CD4-positive, alpha-beta T cell treated with Interferon alpha-2 for 1 hour (primary cell): ENCODE measurements around the gene ASXL1.
"Not testable (repeated sequence)": the region's sequence is repeated elsewhere in the genome, so short reads cannot be mapped to it uniquely, and the experiment has no call there.

Experiments
- DNase-seq, 2 donors: peaks; one replicate each; pipeline ENCODE4 v3.0.0-alpha.2; 2020 to 2022

The ASXL1 gene

GRCh38 chr20:32455171-32455900 lies 97.2 kb downstream of the ASXL1 start:
- no peak for DNase-seq

DNA sequence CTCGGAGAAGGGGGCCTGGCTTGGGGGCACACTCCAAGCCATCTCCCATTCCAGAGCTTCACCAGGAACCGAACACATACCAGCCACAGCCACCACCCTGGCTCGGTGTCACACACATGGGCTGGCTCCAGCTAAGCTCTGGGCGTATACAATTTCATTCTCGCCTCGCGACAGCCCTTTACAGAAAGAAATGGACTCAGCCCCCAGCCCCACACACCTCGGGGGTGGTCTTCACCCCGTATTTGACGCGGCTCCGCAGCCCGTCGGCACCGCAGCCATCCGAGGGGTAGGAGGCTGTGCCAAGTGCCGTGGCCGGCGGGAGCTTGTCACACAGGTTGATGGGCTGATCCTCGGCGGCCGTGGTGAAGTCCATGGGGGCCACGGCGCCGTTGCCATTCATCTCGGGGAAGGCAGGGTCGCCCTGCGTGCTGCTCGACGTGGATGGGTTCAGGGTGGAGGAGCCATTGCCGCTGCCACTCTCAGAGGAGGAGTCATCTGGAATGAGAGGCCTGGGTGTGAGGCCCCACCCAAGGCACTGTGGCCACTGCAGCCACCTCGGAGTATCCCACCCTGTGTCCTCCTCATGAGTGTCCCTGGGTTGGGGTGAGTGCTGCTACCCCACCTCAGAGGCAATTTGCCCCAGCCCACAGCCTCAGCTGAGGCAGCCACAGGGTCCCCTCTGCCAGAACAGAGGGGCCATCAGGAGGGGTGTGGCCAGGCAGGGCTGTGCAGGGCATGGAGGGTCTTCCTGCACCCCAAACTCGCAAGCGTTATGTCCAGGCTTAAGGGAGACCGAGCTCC lies 98.0 kb downstream of the ASXL1 start:
- no peak for DNase-seq

- DNase-seq, result no peak
Measured at GRCh38 chr20:32456869-32457478, 98.8 kb downstream of the ASXL1 start.

DNA sequence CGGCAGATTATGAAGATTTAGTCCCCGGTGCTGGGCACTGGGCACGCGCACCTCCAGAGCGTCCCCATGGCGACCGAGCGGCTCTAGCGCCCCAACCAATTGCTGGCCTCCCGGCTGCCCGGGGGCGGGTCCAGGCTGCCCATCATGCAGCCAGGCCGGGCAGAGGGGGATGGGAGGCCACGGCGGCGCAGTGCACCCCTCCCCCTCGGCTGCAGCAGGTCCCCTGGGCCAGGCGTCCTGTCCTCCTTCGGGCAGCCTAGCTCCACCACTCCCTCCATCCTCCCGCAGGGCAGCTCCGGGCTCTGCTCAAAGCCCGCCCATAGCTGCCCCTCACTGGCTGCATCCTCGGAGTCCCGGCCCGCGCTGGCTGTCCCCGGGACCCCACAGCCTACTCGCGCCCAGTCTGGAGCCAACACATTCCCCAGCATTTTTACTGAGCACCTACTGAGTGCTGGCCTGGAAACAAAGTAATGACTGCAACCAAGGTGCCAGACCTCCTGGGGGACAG lies 99.4 kb downstream of the ASXL1 start:
- no peak for DNase-seq

DNA sequence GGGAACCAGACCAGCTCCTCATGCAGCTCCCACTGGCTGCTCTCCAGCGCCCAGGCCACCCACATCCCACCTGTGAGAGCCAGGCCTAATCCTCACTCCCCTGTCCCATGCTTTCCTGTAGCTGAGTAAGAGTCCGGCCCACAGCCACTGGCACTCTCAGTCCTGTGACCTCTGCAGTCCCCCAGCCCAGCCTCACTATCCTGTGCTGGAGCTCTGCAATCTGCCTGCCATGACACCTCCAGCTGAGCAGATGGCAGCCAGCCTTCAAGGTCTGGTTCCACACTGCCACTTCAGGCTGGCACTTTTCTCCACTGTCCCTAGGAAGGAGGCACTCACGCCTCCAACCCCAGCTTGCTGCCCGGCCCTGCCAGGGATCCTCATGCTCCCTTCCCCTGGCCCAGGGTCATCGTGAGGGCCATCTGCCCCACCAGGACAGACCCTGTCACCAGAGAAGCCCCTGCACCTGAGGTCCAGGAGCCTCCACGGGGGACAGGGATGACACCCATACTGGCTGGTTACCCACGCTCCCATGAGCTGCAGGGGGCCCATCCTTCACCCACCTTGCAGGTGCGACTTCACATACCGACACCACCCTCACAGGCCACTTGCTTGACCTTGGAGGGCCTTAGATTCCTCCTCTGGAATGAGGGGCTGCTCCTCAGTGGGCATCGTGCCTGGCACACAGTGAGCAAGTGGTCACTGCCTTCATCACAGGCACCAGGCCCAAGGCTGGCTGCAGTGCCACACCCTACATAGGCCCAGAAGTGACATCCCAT lies 100.1 kb downstream of the ASXL1 start:
- DNase-seq, result no peak

DNA sequence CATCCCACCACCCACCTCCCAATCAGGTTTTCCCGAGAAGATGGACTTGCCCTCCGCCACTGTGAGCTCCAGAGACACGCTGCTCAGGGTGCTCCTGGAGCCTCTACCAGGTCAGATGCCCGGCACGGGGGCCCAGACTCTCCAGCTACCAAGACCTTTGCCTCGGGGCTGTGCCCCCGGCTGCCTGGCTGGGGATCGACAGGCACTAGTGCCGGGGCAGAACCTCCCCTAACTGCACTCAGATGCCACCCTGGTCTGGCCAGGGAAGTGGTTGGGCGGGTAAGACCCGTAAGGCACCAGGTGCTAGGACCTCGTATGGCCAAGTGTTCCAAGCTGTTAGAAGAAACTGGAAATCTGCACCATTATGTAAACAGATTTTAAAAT lies 100.7 kb downstream of the ASXL1 start:
- no peak for DNase-seq

- no peak for DNase-seq
Measured at GRCh38 chr20:32460231-32460630, 102.1 kb downstream of the ASXL1 start.

DNA sequence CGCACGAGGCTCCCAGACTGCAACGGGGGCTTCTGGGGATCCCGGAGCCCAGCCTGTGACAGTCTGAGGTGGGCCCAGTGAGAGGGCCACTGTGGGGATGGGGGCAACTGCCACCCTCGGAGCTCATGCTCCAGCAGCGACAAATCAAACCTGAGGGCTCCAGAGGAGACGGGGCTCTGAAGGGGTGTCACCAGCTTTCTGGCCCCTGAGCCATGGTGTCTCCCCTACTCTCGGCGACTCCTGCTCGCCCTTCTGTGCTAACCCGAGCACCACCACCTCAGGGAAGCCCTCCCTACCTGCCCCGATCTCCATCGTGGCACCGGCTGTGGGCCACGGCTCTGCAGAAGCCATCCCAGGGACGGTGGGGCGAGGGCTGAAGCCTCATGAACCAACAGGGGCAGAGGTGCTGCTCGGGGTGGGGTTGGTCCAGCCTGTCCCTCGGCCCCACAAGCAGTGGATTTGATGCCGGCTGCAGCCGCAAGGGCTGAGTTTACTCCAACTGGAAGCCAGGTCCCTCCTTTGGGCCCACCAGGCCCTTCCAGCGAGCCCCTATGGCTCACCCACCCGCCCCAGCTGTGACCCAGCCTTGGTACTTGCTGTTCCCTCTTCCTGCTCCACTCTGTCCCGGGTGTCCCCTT lies 102.7 kb downstream of the ASXL1 start:
- DNase-seq, result no peak

GRCh38 chr20:32461836-32462600 lies 103.9 kb downstream of the ASXL1 start:
- DNase-seq, result no peak

DNA sequence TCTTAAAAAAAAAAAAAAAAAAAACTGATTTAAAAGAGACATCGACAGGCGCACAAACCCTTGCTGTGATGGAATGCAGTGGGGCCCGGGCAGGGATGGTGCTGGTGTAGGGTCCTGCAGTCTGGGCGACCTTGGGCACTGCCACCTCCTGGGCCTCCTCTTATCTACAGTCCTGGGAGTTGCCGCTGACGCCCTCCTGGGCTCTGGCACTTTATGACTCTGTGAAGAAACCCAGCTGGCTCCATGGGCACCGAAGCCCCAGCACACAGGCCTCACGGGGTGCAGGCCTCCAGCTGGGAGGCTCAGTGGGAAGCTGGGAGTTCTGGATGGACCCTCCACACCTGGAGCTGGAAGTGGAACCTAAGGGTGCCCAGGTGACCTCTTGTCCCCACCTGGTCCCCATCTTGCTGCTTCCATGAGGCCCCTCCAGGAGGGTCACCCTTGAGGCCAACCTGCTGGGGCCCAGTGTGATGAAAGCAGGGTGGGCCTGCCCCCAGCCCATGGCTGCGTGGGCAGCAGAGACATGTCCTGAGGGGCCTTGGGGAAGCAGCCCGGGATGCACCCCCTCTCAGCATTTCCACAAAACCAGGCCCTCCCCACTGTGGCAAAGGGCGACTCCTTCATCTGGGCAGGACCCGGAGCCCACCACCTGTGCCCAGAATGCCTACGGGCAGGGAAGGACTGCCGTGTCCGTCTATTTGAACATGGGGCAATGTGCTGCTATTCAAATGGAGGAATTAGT lies 104.9 kb downstream of the ASXL1 start:
- DNase-seq, result no peak

- no peak for DNase-seq
Measured at GRCh38 chr20:32463642-32464400, 105.7 kb downstream of the ASXL1 start.

DNA sequence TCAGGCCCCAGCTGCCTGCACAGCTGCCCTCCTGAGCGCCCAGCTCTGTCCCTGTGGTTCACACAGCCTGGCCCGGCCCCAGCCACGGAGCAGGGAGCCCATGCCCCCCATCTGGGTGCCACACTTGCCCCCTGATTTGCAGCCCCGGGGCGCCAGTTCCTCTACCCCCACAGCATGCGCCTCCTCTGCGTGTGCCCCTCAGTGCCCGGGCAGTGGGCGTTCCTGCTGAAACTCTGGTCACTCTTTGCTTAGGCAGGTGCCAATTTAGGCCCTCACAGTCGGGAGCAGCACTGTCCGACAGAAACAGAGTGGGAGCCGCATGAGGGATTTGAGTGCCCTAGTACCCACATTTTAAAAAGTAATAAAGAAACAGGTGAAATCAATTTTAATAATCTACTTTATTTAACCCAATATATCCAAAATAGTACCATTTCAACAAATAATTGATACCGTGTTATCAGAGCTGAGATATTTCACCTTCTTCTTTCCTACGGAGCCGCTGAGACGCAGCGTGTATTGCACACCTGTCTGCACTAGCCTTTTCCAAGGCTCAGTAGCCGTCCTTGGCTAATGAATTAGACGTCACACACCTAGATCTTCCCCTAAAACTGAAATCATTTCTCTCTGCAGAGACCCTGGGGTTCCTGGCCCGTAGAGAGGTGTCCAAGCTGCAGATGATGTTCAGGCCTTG lies 106.4 kb downstream of the ASXL1 start:
- DNase-seq, result no peak

- no peak for DNase-seq
Measured at GRCh38 chr20:32465092-32465900, 107.2 kb downstream of the ASXL1 start.

DNA sequence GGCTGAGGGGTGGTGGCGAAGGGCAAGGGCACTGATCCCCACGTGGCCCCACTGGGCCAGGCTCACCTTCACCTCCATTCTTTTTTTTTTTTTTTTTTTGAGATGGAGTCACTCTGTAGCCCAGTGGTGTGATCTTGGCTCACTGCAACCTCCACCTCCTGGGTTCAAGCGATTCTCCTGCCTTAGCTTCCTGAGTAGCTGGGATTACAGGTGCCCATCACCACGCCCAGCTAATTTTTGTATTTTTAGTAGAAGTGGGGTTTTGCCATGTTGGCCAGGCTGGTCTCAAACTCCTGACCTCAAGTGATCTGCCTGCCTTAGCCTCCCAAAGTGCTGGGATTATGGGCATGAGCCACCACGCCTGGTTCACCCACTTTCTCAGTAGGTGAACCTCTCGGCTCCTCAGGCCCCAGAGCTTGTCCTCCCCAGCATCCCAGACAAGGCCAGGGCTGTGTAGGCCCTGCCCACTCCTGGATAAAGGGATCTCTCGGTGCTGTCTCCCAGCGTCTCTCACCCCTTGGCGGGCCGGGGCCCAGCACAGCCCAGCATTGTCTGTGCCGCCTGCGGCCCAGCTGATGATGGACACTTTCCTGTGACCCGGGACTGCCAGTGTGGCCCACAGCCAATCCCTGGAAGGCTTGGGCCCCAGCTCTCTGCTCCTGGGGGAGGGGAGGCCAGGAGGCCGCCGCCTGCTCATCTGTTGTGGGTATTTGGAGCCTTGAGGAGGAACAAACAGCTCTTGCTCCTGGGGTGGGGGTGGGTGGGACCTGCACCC lies 108.0 kb downstream of the ASXL1 start:
- not testable (repeated sequence) for DNase-seq

GRCh38 chr20:32466739-32467505 lies 108.8 kb downstream of the ASXL1 start:
- DNase-seq, result no peak

DNA sequence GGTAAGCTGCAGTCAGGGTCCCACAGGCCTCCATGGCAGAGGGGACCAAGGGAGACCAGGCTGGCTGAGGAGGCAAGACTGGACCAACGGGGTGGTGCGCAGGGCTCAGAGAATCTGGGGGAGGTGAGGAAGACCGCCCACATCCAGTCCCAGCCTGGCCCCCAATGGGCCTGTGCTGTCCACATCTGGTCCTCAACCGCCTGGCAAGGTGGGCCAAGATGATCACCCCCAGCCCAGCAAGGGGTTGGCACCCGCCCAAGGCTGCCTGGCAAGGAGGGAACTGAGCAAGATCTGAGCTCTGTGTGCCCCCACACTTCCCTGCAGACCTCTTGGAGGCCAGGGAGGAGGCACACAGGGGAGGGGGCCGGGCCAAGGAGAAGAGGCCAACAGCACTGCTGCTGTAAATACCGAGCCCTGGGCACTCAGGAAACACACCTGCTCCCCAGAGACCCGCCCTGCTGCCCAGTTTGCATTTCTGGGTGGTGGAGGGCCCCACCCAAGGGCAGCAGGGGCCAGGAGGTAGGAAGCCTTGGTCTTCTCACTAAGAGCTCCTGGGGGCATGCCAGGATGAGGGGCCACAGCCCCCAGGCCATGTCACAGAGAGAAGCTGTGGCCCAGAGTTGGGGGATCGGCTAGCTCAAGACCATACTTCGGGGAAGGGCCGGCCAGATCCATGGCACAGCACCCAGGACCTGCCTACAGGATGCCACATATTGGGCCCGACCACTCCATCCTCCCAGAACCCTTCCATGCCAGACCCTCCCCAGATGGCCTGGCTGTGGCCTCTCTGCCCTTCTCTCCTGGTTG lies 109.6 kb downstream of the ASXL1 start:
- DNase-seq, result no peak
